ENCODE measurements around the gene WBP2NL.
"Not testable (repeated sequence)": the region's sequence is repeated elsewhere in the genome, so short reads cannot be mapped to it uniquely, and the experiment has no call there.

The WBP2NL gene

GRCh38 chr22:41998361-41999261 is at the start of gene WBP2NL:
Gene WBP2NL (plus strand): TSS chr22:41998788. CDS start chr22:41998819, 31 bp downstream.
- DNase-seq: peak; percentile 82 to 87

DNA sequence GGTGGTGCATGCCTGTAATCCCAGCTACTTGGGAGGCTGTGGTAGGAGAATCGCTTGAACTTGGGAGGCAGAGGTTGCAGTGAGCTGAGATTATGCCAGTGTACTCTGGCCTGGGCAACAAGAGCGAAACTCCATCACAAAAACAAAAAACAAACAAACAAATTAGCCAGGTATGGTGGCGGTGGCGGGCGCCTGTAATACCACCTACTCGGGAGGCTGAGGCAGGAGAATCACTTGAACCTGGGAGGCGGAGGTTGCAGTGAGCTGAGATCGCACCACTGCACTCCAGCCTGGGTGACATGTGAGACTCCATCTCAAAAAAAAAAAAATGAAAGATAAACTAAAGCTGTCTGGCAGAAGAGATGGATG is 49.7 kb upstream of the WBP2NL start:
- not testable (repeated sequence) for DNase-seq

DNA sequence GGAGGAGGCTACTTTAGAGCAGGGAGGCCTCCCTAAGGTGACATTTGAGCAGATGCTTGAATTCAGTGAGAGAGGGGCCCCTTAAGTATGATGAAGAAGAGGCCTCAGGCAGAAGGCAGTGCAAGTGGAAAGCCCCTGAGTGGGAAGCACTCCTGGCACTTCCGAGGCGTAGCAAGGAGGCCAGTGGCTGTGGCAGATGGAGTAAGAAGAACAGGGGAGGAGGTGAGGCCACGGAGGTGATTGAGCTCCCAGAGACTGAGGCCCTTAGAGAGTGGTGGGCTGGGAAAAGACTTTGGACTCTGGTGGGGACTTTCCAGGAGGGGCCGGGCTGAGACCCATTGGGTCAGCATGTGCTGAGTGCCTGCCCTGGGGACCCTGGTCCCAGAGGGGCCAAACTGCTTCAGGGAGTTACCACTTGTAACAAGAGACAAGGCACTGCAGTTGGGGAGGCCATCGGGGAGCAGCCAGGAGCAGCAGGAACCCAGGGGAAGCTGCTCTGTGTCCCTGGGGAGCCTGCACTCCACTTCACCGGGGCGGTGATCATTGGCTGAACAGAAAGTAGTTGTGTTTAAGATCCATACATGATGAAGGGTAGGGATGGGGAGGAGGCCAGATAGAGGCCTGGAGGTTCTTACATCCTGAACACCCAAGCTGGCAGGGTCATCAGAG is 49.2 kb upstream of the WBP2NL start:
- no peak for DNase-seq

DNA sequence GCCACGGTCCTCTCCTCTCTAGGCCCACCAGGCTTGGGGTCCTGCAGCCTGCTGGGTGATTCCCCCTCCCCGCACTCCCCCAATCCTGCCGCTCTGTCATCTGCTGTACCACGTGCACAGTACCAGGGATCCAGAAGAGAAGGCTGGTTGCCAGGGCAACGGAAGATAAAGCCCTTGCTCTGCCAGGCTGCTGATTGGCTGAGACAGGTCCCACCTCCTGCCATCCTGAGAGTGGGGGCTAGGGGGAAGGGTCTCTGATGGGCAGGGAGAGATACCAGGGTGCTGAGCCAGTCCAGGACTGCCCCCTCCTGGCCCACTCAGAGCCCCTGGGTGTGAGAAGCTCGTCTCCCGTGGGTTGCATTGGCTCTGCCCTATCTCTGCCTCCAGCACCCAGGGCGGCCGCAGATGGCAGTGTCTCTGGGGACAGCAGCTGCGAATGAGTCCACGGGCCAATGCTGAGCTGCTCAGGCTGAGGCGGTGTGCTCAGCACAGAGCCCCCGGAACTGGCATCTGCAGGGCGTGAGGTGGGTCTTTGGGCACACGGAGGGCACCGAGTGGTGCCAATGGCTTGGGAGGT is 46.6 kb upstream of the WBP2NL start, which contains the start of gene SMIM45:
TSS of gene SMIM45 (plus strand) at position 253 of the 577 bp plus-strand sequence.
- DNase-seq: no peak

- DNase-seq: no peak
Observed at GRCh38 chr22:41952713-41953112, 45.9 kb upstream of the WBP2NL start.

- no peak for DNase-seq
Observed at GRCh38 chr22:41957941-41958556, 40.5 kb upstream of the WBP2NL start.

- no peak for DNase-seq
Observed at GRCh38 chr22:41963453-41964111, 35.0 kb upstream of the WBP2NL start.

- no peak for DNase-seq
Observed at GRCh38 chr22:41964112-41964491, 34.5 kb upstream of the WBP2NL start.

GRCh38 chr22:41966225-41966606 is 32.4 kb upstream of the WBP2NL start:
- no peak for DNase-seq

- peak; percentile 31 to 48 for DNase-seq
Observed at GRCh38 chr22:41966607-41967240, 31.9 kb upstream of the WBP2NL start.

- no peak for DNase-seq
Observed at GRCh38 chr22:41968601-41969000, 30.0 kb upstream of the WBP2NL start.

DNA sequence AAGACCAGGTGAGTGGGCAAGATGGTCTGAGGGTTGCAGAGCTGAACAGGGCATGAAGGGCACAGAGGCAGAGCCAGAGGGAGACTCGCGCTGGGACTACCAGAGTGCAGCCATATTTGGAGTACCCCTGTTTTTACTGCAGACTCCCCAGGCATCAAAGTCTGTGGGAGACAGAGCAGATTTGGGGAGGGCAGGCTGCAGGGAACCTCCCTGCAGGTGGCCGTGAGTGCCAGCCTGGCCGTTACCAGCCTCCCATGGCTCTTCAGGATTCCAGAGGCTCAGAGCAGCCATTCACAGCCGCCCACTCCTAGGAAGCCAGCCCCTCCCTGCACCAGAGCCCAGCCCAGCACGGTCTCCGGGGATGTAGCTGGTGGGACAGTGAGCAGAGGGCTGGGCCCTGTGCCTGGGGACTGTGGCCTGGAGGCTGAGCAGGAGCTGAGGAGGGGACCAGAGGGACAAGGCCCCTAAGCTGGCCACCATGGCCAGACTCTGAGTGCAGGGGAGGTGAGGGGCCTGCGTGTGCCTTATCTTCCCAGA is 29.4 kb upstream of the WBP2NL start, which contains the start of gene SEPTIN3:
TSS of gene SEPTIN3 (plus strand) at position 334 of the 537 bp plus-strand sequence. CDS start 2,050 bp downstream, outside the sequence.
- no peak for DNase-seq

- DNase-seq: no peak
Observed at GRCh38 chr22:41970601-41971000, 28.0 kb upstream of the WBP2NL start.

- no peak for DNase-seq
Observed at GRCh38 chr22:41971431-41971830, 27.2 kb upstream of the WBP2NL start.

DNA sequence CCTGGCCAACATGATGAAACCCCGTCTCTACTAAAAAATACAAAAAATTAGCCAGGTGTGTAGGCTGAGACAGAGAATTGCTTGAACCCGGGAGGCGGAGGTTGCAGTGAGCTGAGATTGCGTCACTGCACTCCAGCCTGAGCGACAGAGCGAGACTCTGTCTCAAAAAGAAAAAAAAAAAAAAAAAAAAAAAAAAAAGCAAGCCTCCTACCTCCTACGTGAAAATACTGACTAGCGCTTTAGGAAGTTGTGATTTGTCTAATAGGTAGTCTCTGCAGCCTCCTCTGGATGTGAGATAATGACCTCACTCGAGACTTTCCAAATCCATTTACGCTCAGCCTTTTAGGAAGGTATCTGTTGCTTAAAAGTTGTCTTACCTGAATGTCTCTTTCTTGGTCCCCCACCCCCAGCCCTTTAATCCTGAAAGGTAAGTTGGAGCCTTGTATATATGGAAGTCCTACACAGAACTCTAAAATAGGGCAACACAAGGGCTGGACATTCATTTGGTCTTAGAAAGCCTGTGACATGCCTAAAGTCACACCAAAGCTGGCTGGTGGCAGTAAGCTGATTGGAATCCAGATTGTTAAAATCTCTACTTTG is 23.8 kb upstream of the WBP2NL start:
- no peak for DNase-seq

DNA sequence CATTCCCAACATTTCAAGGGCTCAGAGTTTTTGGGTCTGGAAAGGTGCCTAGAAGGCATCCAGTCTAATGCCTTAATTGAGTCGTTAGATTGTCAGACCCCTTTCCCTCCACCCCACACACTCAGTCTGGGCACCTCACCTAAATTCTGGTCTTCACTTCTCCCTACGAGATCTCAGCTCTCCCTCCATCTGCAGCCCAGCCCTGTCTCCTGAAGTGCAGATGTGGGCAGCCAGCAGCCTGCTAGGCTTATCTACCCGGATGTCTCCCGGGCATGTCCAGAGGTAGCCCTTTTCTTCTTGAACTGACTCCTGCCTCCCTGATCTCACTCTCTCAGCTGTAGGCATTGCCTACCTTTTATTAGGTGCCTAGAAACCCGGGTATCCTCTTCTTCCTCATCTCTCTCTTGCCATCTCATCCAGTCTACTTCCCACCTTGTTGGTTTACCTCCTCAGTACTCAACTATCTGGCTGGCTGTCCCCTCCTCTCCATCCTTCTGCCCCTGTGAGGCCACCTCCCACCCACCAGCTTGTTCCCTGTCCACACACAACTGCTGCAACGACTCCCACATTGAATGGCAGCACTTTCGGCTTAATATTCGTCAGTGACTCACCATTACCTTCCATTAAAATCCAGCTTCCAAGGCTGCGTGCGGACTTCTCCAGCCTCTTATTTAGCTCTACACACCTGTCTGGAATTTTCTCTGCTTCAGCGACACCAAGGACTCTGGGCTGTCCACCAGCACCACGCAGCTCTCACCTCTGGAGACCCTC is 23.1 kb upstream of the WBP2NL start:
- DNase-seq: no peak

DNA sequence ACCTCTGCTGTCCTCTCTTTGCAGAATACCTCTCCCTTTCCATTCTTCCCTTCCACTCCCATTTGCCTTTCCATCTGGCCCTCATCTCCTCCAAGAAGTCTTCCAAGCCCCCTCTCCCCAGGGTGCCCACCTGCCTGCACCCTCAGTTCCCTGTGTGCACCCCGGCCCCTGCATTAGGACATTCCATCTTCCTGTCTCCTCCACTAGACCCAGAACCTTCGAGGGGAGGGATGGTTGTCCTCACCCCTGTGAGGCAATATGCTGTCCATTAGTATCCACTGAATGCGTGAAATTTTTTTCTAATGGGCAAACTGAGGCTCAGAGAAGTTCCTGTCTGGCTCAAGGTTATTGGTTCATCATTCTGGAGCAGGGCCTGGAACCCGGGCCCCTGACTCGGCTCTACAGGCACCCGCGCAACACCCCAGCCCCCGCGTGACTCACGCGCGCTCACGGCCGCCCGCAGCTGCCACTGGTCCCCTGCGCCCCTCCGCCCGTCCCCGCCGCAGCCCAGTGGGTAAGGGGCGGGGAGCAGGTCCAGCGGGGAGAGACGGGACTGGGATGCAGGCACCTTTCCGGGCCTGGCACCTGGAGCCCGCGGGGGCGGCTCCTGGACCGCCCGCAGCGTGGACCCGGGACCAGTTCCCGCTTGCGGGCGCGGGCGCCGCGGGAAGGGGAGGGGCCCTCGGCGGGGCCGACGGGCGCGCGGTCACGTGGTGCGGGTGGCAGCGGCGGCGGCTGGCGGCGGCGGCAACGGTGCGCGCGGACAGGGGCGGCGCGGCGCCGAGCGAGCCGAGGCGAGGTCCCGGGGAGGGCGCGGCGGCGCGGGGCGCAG is 22.3 kb upstream of the WBP2NL start:
- DNase-seq: peak; percentile 47 to 57

- DNase-seq: peak in 1 of 2 experiments; percentile 21
Observed at GRCh38 chr22:41976961-41977566, 21.5 kb upstream of the WBP2NL start.

DNA sequence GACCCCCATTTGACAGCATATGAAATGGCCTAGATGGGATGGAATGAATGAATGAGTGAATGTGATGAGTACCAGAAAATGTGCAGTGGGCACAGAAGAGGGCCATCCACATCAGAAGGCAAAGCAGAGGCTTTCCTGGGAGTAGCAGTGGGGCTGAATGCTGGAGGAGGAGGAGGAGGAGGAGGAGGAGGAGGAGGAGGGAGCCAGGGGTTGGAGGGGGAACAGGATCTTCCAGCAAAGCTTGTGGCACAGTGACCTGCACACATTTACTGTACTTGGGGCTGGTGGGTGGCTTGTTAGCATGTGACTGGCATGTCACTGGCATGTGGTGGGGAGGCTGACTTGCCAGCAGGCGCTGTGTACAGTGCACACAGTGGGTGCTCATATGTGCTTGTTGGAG is 19.9 kb upstream of the WBP2NL start:
- no peak for DNase-seq
